GM10847 (cell line): Measurements from ENCODE around the gene REPS2.

Source experiments
- POLR2A ChIP-seq: IDR thresholded peaks from 2 replicates; pipeline ENCODE4 v1.6.1; 2011; ENCODE audit not compliant: insufficient read length; ENCODE audit errors: extremely low read depth

The REPS2 gene

GRCh38 chrX:17036171-17036961 is 89.9 kb downstream of the REPS2 start:
- no peak for TF ChIP-seq POLR2A

- TF ChIP-seq POLR2A = no peak
Observed at GRCh38 chrX:17038277-17038676, 91.8 kb downstream of the REPS2 start.

GRCh38 chrX:17038681-17039161 is 92.3 kb downstream of the REPS2 start:
- no peak for TF ChIP-seq POLR2A

- no peak for TF ChIP-seq POLR2A
Observed at GRCh38 chrX:17039826-17040225, 93.4 kb downstream of the REPS2 start.

- no peak for TF ChIP-seq POLR2A
Observed at GRCh38 chrX:17040711-17041110, 94.3 kb downstream of the REPS2 start.

- TF ChIP-seq POLR2A = no peak
Observed at GRCh38 chrX:17042037-17042436, 95.6 kb downstream of the REPS2 start.

- TF ChIP-seq POLR2A = no peak
Observed at GRCh38 chrX:17046478-17047097, 100.1 kb downstream of the REPS2 start.

- no peak for TF ChIP-seq POLR2A
Observed at GRCh38 chrX:17047224-17047623, 100.8 kb downstream of the REPS2 start.

- no peak for TF ChIP-seq POLR2A
Observed at GRCh38 chrX:17052210-17052609, 105.8 kb downstream of the REPS2 start.

GRCh38 chrX:17052793-17053192 is 106.3 kb downstream of the REPS2 start:
- no peak for TF ChIP-seq POLR2A

- TF ChIP-seq POLR2A = no peak
Observed at GRCh38 chrX:17053502-17053901, 107.0 kb downstream of the REPS2 start.

GRCh38 chrX:17056868-17057608 is 110.6 kb downstream of the REPS2 start:
- TF ChIP-seq POLR2A = no peak

GRCh38 chrX:17062065-17062464 is 115.6 kb downstream of the REPS2 start:
- no peak for TF ChIP-seq POLR2A

- TF ChIP-seq POLR2A = no peak
Observed at GRCh38 chrX:17065100-17065499, 118.6 kb downstream of the REPS2 start.

GRCh38 chrX:17067534-17067933 is 121.1 kb downstream of the REPS2 start:
- no peak for TF ChIP-seq POLR2A

GRCh38 chrX:17072301-17072700 is 125.8 kb downstream of the REPS2 start:
- TF ChIP-seq POLR2A = no peak
